Loucy (cell line): ENCODE measurements around the gene FBXO42.

Source experiments
- CTCF ChIP-seq: fragments of 200-600 bp; sonication (generic); conservative IDR thresholded peaks from 2 replicates; pipeline ENCODE4 v1.5.1; 2014; ENCODE audit warnings: mild to moderate bottlenecking, antibody characterized with exemption, low read length
- EZH2phosphoT487 ChIP-seq: fragments of 200-600 bp; IDR thresholded peaks from 2 replicates; pipeline ENCODE4 v1.6.1; 2018; ENCODE audit warnings: antibody characterized with exemption, mild to moderate bottlenecking, moderate library complexity, borderline replicate concordance

DNA sequence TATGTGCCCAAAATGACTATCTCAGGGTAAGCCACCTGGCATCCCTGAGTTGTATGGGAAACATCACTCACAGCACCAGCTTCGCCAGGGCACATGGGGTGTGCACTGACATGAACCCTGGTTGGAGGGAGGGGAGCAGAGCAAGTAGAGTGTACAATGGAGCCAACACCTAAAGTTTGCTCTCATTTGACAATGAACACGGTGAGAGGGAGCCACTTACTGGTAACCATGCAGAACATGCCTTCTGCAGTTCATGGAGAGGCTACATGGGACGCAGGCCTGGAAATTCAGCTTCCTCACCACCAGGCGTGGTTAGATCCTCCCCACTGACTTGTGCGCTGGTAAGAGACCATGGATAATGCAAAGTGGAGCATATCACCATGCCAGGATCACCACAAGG, 105.3 kb downstream of the FBXO42 start:
- TF ChIP-seq CTCF, result no peak
- no peak for TF ChIP-seq EZH2phosphoT487
